Gastrocnemius medialis (tissue), 4 donors: ENCODE results near the gene VSIG4. TPM values are rescaled to one million over a fixed set of nuclear protein-coding genes. Genes with fewer than 3 reads are reported as not detected.

Experiments
- ATAC-seq, 2 donors: fragments of 150-250 bp; one replicate each; pipeline ENCODE4 v1.9.1; 2016
- DNase-seq, 2 donors: peaks; one replicate each; pipeline ENCODE4 v3.0.0-alpha.2; 2019
- H3K27ac ChIP-seq, 4 donors: fragments of 200-600 bp; sonication (generic); 1 replicate in 1 of 4; 2 replicates in 3 of 4; pipeline ENCODE4 v1.5.1; 2016 to 2018; ENCODE audit warnings: mild to moderate bottlenecking in 2 of 4, moderate library complexity in 1 of 4
- H3K27me3 ChIP-seq, 3 donors: fragments of 200-600 bp; sonication (generic) in 2 of 3; 1 replicate in 1 of 3; 2 replicates in 2 of 3; pipeline versions ENCODE4 v1.5.1 to v1.6.0; 2016 to 2019; ENCODE audit warnings: mild to moderate bottlenecking in 1 of 3, moderate library complexity in 1 of 3
- H3K36me3 ChIP-seq, 2 donors: fragments of 200-600 bp; sonication (generic) in 1 of 2; one replicate each; pipeline ENCODE4 v1.5.1; 2017 to 2018
- H3K4me1 ChIP-seq, 2 donors: fragments of 200-600 bp; sonication (generic) in 1 of 2; one replicate each; pipeline ENCODE4 v1.5.1; 2016 to 2017; ENCODE audit warnings: mild to moderate bottlenecking in 2 of 2
- H3K4me3 ChIP-seq, 4 donors: fragments of 200-600 bp; sonication (generic) in 3 of 4; 1 replicate in 1 of 4; 2 replicates in 3 of 4; pipeline ENCODE4 v1.5.1; 2016 to 2019; ENCODE audit warnings: mild to moderate bottlenecking in 2 of 4
- H3K9me3 ChIP-seq, 3 donors: fragments of 200-600 bp; sonication (generic) in 2 of 3; 1 replicate in 1 of 3; 2 replicates in 2 of 3; pipeline ENCODE4 v1.5.1; 2016 to 2019
- POLR2A ChIP-seq, 2 donors: fragments of 450-650 bp; IDR thresholded peaks; one replicate each; pipeline ENCODE4 v1.6.1; 2017; ENCODE audit warnings: antibody characterized with exemption in 2 of 2, mild to moderate bottlenecking in 2 of 2, moderate library complexity in 2 of 2
- in situ Hi-C, 4 donors: fragments of 200-750 bp; cut with MboI; loops; one replicate each; pipeline versions ENCODE4 v1.15.0 to v1.8.0; 2017; ENCODE audit warnings: low sequenced_read_pairs in 4 of 4
- intact Hi-C: fragments of 100-400 bp; cut with DNase I; formaldehyde crosslinking; loops from one replicate; pipeline ENCODE4 v1.15.1; 2023; ENCODE audit warnings: low total_unique reads
- total RNA-seq, 4 donors: library from RNA; depleted of rRNA; stranded (reverse); fragments of >200 nt; gene quantifications; one replicate each; pipeline versions ENCODE4 v1.1.0 to v1.2.3, GENCODE V29; 2016
- TF ChIP-seq, protein P1 (sequence below), 5 experiments: fragments of 450-650 bp in 3 of 5; fragments of 200-600 bp in 2 of 5; sonication (generic) in 2 of 5; IDR thresholded peaks in 4 of 5; conservative IDR thresholded peaks in 1 of 5; 1 replicate in 4 of 5; 2 replicates in 1 of 5; pipeline ENCODE4 v1.5.1; 2016 to 2019; ENCODE audit warnings: antibody characterized with exemption in 5 of 5, mild to moderate bottlenecking in 3 of 5, moderate library complexity in 3 of 5

The VSIG4 gene
- total RNA-seq, 4 donors from 2014 or later, result 17.8 to 39.1 (median 28.4) TPM

DNA sequence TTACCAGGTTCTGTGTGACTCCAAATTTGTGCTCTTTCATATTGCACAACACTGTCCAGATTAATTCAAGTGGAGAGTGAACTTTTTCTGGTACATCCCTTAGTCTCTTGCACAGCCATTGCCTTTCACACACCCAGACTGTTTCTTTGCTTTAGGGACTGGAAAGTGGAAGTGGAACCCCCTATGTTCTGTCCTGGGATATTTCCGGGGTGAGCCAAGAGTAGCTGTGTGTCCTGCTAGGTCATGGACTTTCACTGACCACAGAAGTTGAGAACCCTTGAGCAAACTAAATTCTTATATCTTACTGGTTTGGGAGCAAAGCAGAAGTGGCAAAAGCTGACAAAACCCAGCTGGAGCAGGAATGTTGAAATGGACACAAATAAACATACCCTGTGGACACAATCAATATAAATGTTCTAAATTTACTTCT is 10.3 kb upstream of the VSIG4 start:
- Histone ChIP-seq H3K4me1 (no peaks in the 10 kb centered on the region), H3K4me3 (no peak overlapping the region), H3K27me3 (no peaks in the 10 kb centered on the region), H3K36me3 (no peaks in the 10 kb centered on the region), H3K27ac (no peak overlapping the region), H3K9me3 (no peaks in the 10 kb centered on the region)
- ATAC-seq (no peak), DNase-seq (peak in 1 of 2 donors; percentile 16)
- intact Hi-C loops (no loop called here), in situ Hi-C loops (loop anchor here in 1 of 4 donors (25.0 kb wide), 1 partner anchor 112 kb away; the partner anchor contains the start of gene HEPH)
- TF ChIP-seq, protein P1, sequence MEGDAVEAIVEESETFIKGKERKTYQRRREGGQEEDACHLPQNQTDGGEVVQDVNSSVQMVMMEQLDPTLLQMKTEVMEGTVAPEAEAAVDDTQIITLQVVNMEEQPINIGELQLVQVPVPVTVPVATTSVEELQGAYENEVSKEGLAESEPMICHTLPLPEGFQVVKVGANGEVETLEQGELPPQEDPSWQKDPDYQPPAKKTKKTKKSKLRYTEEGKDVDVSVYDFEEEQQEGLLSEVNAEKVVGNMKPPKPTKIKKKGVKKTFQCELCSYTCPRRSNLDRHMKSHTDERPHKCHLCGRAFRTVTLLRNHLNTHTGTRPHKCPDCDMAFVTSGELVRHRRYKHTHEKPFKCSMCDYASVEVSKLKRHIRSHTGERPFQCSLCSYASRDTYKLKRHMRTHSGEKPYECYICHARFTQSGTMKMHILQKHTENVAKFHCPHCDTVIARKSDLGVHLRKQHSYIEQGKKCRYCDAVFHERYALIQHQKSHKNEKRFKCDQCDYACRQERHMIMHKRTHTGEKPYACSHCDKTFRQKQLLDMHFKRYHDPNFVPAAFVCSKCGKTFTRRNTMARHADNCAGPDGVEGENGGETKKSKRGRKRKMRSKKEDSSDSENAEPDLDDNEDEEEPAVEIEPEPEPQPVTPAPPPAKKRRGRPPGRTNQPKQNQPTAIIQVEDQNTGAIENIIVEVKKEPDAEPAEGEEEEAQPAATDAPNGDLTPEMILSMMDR (IDR thresholded peaks at IDR 0.05 in 4 of 5, conservative IDR thresholded peaks at IDR 0.05 in 1 of 5), result no peak
- TF ChIP-seq POLR2A (IDR thresholded peaks at IDR 0.05), result no peak

DNA sequence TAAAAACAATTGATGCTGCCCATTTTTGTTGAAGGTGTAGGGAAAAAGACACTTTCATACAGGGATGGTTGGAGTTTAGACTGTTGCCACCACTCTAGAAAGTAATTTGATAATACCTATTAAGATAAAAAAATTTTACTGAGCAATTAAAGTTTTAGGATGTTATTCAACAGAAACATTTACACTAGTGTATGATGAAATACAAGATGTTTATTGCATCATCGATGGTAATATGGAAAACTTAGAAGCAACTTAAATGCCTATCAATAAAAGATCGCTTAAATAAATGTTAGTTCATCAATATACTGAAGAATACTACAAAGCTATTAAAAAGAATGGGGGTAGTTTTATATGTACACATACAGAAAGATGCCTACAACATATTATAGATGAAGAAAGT is 9.2 kb upstream of the VSIG4 start:
- ATAC-seq (no peak), DNase-seq (no peak)
- intact Hi-C loops (no loop called here), in situ Hi-C loops (no loop called here)
- Histone ChIP-seq H3K4me3 (no peak overlapping the region), H3K27me3 (peaks cover 0 to 2% (median 0%) of the 10 kb centered on the region in 3 donors), H3K27ac (no peak overlapping the region), H3K4me1 (no peaks in the 10 kb centered on the region), H3K36me3 (no peaks in the 10 kb centered on the region), H3K9me3 (no peaks in the 10 kb centered on the region)
- no peak for TF ChIP-seq POLR2A (IDR thresholded peaks at IDR 0.05)
- TF ChIP-seq, protein P1 (IDR thresholded peaks at IDR 0.05 in 4 of 5, conservative IDR thresholded peaks at IDR 0.05 in 1 of 5), result no peak

DNA sequence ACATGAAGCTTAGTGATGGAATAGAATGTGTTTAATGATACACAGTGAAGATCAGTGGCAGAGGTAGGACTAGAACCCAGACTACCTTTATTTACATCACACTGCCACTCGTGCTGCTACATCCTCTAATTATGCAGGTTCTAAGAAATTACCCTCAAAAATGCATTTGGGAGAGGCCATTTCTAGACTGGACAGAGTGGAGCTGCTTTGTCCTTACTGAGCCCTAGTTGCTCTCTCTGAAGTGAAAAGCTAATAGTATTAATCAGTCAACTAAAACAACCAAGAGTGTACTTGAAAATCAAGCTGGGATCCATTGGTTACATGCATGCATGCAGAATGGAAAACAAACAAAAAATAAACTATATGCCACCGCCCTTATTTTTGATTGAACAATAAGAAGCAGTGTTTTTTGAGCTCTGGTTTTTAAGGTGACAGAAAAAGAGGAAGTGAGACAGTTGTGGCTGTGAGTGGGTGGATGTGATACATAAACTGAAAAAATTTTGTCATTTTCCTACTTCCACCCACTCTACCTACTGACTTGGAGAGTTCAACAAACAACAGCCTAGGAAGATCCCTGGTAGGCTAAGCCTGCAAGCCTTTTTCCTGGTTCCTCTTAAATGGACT is 6.8 kb upstream of the VSIG4 start:
- no peak overlapping the region for H3K4me3 ChIP-seq
- ATAC-seq, result no peak
- no peak overlapping the region for H3K27ac ChIP-seq
- intact Hi-C loops (no loop called here), in situ Hi-C loops (no loop called here)
- no peaks in the 10 kb centered on the region for H3K4me1 ChIP-seq
- TF ChIP-seq, protein P1 (IDR thresholded peaks at IDR 0.05 in 4 of 5, conservative IDR thresholded peaks at IDR 0.05 in 1 of 5), result no peak
- no peak for TF ChIP-seq POLR2A (IDR thresholded peaks at IDR 0.05)
- no peaks in the 10 kb centered on the region for H3K36me3 ChIP-seq
- H3K9me3 ChIP-seq, result no peaks in the 10 kb centered on the region
- H3K27me3 ChIP-seq, result peaks cover 0 to 2% (median 0%) of the 10 kb centered on the region in 3 donors
- no peak for DNase-seq

DNA sequence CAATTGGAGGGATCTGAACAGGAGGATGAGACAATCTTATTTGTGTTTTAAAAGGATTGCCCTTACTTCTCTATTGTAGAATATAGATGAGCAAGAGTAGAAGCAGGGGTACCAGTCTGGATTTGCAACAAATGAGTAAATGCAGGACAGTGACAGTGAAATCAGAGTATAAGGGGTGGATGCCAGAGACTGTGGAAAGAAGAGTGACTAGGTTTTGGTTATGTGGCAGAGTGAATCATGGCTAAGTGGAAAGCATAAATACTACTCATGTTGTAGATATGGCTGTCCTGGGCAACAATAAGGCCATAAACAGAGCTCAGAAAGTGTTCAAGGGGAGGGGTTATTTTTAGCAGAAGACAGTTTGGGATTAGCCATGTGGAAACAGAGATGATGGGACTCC is 6.0 kb upstream of the VSIG4 start:
- TF ChIP-seq POLR2A (IDR thresholded peaks at IDR 0.05), result no peak
- TF ChIP-seq, protein P1 (IDR thresholded peaks at IDR 0.05 in 4 of 5, conservative IDR thresholded peaks at IDR 0.05 in 1 of 5), result no peak
- Histone ChIP-seq H3K27ac (no peak overlapping the region), H3K9me3 (no peaks in the 10 kb centered on the region), H3K36me3 (no peaks in the 10 kb centered on the region), H3K4me3 (no peak overlapping the region), H3K27me3 (peaks cover 0 to 2% (median 0%) of the 10 kb centered on the region in 3 donors), H3K4me1 (no peaks in the 10 kb centered on the region)
- in situ Hi-C loops (no loop called here), intact Hi-C loops (no loop called here)
- DNase-seq (no peak), ATAC-seq (no peak)

DNA sequence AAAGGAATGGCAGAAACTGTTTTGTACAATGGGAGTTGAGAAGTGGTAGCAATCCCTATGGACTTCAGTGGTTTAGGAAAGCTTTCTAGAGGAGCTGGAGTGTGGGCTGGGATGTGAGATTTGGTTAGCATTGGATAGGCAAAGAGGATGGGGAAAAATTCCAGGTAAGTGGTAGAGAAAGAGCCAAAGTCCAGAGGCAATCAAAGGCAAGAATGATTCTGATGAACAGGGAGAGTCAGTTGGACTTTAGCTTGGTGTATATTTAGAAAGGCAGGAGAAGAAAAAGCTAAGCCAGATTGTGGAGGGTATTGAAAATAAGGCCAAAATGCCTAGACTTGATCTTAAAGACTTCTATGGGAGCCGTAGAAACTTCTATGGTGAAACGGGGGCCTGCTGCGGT is 3.7 kb upstream of the VSIG4 start:
- DNase-seq (no peak), ATAC-seq (no peak)
- intact Hi-C loops (no loop called here), in situ Hi-C loops (no loop called here)
- Histone ChIP-seq H3K4me1 (no peaks in the 10 kb centered on the region), H3K36me3 (no peaks in the 10 kb centered on the region), H3K27ac (no peak overlapping the region), H3K27me3 (peaks cover 0 to 2% (median 0%) of the 10 kb centered on the region in 3 donors), H3K9me3 (no peaks in the 10 kb centered on the region), H3K4me3 (no peak overlapping the region)
- TF ChIP-seq, protein P1 (IDR thresholded peaks at IDR 0.05 in 4 of 5, conservative IDR thresholded peaks at IDR 0.05 in 1 of 5), result no peak
- no peak for TF ChIP-seq POLR2A (IDR thresholded peaks at IDR 0.05)
